Measurements from ENCODE around the gene MC1R. TPM values are rescaled to one million over a fixed set of nuclear protein-coding genes. Genes with fewer than 3 reads are reported as not detected.

The MC1R gene
- total RNA-seq (1 to 10 TPM in 1 of 4 donors, under 1 TPM in 3; 0.67 to 1.1 (median 0.88) TPM), polyA plus RNA-seq (1 to 10 TPM in 1 of 3 donors, under 1 TPM in 2; 0.18 to 1.8 (median 0.18) TPM)
- long read RNA-seq, donor 1, partial matches to known transcripts, result 0 of 1 reads
- long read RNA-seq, donor 1, other reads (novel, unspliced or antisense), result 0 of 1 reads
- long read RNA-seq, donor 2, partial matches to known transcripts, result 0 of 1 reads
- long read RNA-seq, donor 2, other reads (novel, unspliced or antisense), result 1 of 1 reads

GRCh38 chr16:89918453-89919347 is at the start of gene MC1R:
TSS of gene MC1R (plus strand) at chr16:89918862. CDS start at chr16:89919259, 397 bp downstream.
- DNase-seq, result peak in 1 of 2 donors; percentile 48
- Histone ChIP-seq H3K36me3 (ENCODE audit: insufficient read depth in 1 of 2, low read depth in 1 of 2) (no peaks in the 10 kb centered on the region), H3K4me3 (peak within 1 kb of the TSS; percentile 50), H3K4me1 (peaks cover 15% of the 10 kb centered on the region), H3K27me3 (ENCODE audit: insufficient read depth in 3 of 3, low read length in 2 of 3) (peaks cover 0 to 55% (median 34%) of the 10 kb centered on the region in 3 donors), H3K9me3 (no peaks in the 10 kb centered on the region), H3K27ac (no peak within 1 kb of the TSS)
- ATAC-seq, result no peak
- TF ChIP-seq CTCF (IDR thresholded peaks at IDR 0.05), result peak; percentile 32
- intact Hi-C loops (cut with DNase I), result no loop called here
- 4 to 9% (median 6%) methylated on average over 23 of the region's 23 CpGs for WGBS, 3 donors

- no peak for TF ChIP-seq CTCF (IDR thresholded peaks at IDR 0.05)
- no peak overlapping the region for H3K4me3 ChIP-seq
- peaks cover 0 to 5% of the 10 kb centered on the region in 2 donors for H3K36me3 ChIP-seq (ENCODE audit: insufficient read depth in 1 of 2, low read depth in 1 of 2)
- DNase-seq, result no peak
- peaks cover 0 to 2% (median 0%) of the 10 kb centered on the region in 3 donors for H3K27me3 ChIP-seq (ENCODE audit: insufficient read depth in 3 of 3, low read length in 2 of 3)
- ATAC-seq, result no peak
- WGBS, 3 donors, result 90 to 95% (median 91%) methylated on average over 9 to 12 of the region's 12 CpGs
- no peak overlapping the region for H3K27ac ChIP-seq
- intact Hi-C loops (cut with DNase I), result loop anchor here in 1 of 2 donors (10.0 kb wide), 1 partner anchor 165 kb away; the partner anchor contains the start of gene SPATA2L
- peaks cover 10% of the 10 kb centered on the region for H3K9me3 ChIP-seq
- H3K4me1 ChIP-seq, result peaks cover 9% of the 10 kb centered on the region
Measured at GRCh38 chr16:89869911-89870310, 48.8 kb upstream of the MC1R start.

- Histone ChIP-seq H3K9me3 (peaks cover 10% of the 10 kb centered on the region), H3K4me1 (peaks cover 9% of the 10 kb centered on the region), H3K27me3 (ENCODE audit: insufficient read depth in 3 of 3, low read length in 2 of 3) (peaks cover 0 to 2% (median 0%) of the 10 kb centered on the region in 3 donors), H3K36me3 (ENCODE audit: insufficient read depth in 1 of 2, low read depth in 1 of 2) (peaks cover 0 to 10% of the 10 kb centered on the region in 2 donors), H3K4me3 (no peak overlapping the region), H3K27ac (no peak overlapping the region)
- ATAC-seq (no peak), DNase-seq (no peak)
- WGBS, 3 donors, result 83 to 90% (median 90%) methylated on average over 6 of the region's 6 CpGs
- intact Hi-C loops (cut with DNase I), result no loop called here
- TF ChIP-seq CTCF (IDR thresholded peaks at IDR 0.05), result no peak
Measured at GRCh38 chr16:89870440-89870839, 48.2 kb upstream of the MC1R start.

GRCh38 chr16:89871895-89872294 is 46.8 kb upstream of the MC1R start:
- Histone ChIP-seq H3K9me3 (peaks cover 10% of the 10 kb centered on the region), H3K36me3 (ENCODE audit: insufficient read depth in 1 of 2, low read depth in 1 of 2) (peaks cover 0 to 17% of the 10 kb centered on the region in 2 donors), H3K4me3 (no peak overlapping the region), H3K27me3 (ENCODE audit: insufficient read depth in 3 of 3, low read length in 2 of 3) (peaks cover 0 to 2% (median 0%) of the 10 kb centered on the region in 3 donors), H3K27ac (no peak overlapping the region), H3K4me1 (peaks cover 9% of the 10 kb centered on the region)
- DNase-seq (no peak), ATAC-seq (no peak)
- intact Hi-C loops (cut with DNase I), result no loop called here
- WGBS, 3 donors, result 84 to 85% (median 84%) methylated on average over 9 of the region's 9 CpGs
- TF ChIP-seq CTCF (IDR thresholded peaks at IDR 0.05), result no peak

All from psoas muscle (tissue), 8 donors.